Measurements from ENCODE around the gene RGPD4.

Gene RGPD4

GRCh38 chr2:107931412-107931811 is 104.7 kb downstream of the RGPD4 start:
- DNase-seq, result no peak

DNA sequence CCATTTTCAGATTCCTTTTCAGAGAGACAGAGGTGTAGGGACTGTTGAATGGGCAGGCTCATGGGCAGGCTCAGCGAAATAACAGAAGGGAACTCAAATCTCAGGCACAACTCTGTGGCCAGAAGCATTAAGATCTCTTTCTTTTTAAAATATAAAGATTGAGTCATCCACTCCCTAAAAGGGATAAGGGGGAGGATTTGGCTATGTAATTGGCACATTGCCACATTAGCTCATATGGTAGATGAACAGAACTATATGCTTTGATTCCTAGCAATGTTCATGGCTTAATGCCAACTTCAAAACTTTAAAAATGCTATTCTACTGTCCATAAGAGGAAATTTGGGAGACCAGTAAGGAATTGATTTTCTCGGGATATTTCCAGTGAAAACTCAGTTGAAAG is 105.8 kb downstream of the RGPD4 start:
- no peak for DNase-seq

DNA sequence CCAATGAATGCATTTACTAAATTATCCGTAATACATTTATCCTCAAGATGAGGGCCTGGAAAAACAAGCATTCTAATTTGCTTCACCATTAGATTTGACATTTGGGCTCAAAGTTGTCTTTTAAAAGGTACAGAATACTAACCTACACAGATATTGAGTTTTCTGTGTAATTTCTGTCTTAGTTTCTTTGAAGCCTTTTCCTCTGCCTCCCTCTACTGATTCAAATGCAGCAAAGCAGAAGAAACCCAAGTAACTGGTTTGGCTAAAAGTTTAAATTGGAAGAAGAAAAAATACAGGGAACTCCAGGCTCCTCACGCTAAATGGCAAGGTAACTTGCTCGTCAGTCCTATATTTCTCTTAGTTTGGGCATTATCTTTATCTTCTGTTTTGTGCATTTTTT is 106.3 kb downstream of the RGPD4 start:
- DNase-seq, result no peak

DNA sequence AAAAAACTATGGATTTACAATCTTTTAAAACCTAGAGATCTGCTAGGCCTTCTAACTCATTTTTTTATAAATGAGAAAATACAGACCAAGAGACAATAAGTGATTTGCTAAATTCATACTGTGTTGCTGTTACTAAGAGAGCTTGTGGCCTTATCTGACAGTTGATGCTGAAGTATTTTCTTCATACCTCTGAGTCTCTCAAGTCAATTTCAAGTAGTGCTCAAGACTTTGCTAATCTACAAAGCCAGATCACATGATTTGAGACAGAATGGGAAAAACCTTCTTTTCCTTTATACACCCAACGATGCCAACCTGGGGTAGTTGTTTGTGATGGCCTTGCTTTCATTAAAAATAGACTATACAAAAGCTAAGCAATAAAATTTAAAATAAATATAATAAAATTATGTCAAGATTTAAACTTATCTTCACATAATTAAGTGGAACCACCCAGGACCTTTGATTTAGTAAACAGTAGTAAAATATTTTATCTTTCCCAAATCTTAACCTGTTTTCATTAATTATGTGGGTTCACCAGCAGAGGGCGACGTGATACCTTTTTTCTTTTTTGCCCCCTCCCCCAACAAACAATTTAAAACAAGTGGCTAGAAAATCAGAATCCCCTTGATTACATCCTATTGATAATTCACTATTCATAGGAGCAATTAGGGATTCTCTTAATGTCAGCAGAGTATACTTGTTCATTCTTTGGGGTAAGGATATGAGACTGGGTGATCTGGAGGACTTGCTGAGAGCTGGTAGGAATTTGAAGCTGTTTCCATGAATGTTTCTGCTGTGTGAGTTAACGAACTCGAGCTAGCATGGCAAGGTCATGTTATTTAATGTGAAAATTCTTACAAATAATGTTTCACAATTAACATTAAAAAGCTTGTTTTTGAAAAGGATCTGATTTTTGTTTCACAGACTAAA is 110.0 kb downstream of the RGPD4 start:
- DNase-seq, result no peak
